A204.1 (cell line): ENCODE measurements around the gene BBLN.

Experiments
- FAIRE-seq: peaks from 2 replicates; lab custom pipeline; 2012; peaks lifted over from hg19 to GRCh38; lab: Jason Lieb, UNC

Gene BBLN

DNA sequence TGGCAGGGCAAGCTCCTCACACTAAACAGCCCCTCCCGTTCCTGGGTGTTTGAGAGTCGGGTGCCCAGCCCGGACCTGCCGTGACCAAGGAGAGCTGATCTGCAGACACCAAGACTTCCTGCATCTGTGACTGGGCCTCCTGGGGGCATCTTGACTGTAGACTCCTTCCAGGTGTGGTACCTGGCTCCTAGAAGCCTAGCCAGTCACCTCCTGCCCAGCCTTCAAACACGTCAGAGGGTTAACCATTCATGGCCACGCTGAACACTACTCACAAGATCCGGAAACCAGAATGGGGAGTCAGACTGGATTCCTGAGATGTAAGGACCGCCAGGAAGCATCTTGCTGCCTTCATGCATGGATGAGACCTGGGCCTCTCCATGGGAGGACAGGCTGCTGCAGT, 14.5 kb upstream of the BBLN start:
- no peak for FAIRE-seq

DNA sequence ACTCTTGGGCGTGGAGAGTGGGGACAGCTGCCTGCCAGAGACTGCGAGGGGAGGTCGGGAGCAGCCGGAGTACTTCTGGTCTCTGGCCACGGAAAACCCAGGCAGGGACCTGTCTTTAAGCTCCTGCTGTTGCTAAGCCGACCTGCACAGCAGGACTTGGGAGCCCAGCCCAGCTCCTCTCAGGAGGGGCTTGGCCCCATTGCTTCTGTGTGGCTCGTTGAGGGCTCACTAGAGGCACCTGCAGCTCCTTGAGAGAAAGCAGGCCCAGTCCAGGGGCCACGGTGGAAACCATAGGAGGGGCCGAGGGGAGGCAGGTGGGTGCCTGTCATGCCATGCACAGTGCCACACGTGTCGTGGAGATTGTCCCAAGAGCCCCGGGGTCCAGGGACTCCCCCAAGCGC, 14.1 kb upstream of the BBLN start:
- no peak for FAIRE-seq

DNA sequence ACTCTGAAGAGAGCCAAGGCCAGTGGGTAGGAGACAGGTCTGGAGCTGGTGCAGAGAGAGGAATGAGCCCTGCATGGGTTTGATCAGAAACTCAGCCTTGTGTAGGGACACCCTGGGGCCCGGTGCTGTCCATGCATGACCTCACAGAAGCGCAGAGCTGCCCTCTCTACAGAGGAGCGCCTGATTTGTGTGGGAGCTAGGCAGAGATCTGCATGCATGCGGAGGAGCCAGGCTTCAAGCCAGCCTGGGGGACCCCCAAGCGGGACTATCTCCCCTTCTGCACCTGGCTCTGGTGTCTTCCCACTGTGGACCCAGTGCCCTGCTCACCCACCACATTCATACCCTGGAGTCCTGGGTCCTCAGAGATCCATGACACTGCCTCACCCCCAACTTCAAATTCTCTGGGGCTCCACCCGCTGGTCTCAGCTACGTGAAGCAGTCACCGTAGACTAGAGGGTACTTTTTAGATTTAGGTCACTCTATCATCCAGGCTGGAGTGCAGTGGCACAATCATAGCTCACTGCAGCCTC, 13.4 kb upstream of the BBLN start:
- FAIRE-seq, result no peak

DNA sequence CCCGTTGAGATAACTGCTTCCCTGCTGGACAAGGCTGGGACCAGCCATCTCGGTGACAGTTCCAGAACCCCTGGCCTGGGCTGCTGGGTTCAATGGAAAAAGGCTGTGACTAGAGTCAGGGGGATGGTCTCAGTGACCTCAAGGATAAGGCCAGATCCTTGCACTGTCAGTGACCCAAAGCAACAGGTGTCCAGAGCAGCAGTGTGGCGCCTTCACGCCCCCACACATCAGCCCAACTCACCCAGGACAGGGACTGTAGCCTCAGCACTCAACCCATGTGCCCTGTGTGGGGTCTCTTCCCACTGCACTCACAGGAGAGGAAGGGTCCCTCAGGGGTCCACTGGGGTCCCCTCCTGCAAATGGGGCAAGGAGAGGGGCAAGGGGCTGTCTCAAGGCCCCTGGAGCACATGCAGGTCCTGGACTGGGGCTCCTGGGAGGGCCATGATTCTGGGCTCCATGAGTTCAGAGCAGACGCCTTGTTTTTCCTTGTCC, 11.5 kb upstream of the BBLN start:
- FAIRE-seq, result no peak

DNA sequence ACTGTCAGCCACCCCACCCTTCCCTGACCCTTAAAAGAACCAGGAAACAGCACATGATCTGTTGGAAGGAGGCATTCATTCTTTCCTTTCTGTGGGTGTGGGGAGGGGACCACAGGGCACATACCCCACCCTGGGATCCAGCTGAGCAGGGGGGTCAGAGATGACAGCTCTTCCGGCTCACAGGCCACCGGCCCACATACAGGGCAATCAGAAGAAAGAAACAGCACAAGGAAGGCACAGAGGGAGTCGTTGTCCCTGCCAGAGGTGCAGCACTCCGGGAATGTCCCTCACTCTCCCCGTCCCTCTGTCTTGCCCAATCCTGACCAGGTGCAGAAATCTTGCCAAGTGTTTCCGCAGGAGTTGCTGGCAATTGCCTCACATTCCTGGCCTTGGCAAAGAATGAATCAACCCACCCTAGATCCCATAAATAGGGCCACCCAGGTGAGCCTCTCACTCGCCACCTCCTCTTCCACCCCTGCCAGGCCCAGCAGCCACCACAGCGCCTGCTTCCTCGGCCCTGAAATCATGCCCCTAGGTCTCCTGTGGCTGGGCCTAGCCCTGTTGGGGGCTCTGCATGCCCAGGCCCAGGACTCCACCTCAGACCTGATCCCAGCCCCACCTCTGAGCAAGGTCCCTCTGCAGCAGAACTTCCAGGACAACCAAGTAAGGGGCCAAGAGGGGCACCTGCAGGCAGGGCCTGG, 10.9 kb upstream of the BBLN start, which contains the start of gene LCN2:
TSS of gene LCN2 (plus strand) at position 453 of the 701 bp plus-strand sequence. CDS start at position 526, 73 bp downstream.
- no peak for FAIRE-seq

DNA sequence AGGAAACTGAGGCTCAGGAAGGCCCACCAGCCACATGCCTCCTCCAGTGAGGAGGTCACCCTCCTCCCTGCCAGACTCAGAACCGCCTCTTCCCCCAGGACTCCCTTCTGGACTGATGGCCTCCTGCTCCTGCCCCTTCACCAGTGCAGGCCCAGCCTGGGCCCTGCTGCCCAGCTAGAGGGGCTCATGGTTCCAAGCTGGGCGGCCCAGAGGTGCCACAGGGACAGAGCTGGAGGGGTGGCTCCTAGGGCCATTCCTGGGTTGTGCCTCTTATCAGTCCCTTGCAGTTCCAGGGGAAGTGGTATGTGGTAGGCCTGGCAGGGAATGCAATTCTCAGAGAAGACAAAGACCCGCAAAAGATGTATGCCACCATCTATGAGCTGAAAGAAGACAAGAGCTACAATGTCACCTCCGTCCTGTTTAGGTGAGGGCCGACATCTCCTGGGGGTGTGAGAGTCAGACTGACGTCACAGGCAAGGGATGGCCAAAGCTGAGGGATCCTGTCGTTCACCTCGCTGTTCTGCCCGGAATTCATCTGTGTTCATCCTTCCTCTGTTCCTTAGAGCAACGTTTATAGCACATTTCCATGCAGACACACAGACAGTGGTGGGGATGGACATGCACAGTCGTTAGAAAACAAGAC, 10.0 kb upstream of the BBLN start:
- FAIRE-seq, result no peak

DNA sequence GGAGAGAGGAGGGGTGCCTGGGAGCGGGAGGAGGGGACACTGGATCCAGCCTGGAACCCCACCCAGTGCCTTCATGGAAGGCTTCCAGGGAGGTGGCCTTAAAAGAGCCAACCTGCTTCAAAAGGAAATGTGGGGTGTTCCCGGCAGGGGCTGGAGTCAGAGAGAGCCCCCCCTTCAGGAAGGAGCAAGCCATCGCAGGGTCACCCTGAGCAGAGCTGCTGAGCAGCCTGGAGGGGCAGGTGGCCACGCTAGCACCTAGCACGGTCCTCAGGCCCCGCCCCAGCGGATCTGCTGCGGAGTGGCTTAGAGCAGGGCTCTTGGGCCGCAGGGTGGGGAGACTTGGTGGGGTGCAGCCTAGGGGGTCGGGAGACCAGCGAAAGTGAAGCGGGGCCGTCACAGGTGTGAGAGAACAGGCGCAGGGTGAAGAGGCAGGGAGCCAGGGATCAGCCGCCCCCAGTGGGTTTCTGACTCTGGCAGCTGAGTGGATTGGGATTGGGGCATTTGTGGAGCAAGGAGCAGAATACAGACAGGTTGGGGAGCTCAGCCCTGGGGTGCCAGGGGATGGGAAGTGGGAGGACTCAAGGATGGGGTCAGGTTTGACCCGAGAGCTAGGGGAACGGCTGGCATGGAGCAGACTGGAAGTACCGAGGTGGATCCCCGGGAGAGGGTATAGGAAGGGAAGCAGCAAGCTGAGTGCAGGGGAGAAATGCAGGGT, 9.3 kb upstream of the BBLN start:
- FAIRE-seq, result no peak

DNA sequence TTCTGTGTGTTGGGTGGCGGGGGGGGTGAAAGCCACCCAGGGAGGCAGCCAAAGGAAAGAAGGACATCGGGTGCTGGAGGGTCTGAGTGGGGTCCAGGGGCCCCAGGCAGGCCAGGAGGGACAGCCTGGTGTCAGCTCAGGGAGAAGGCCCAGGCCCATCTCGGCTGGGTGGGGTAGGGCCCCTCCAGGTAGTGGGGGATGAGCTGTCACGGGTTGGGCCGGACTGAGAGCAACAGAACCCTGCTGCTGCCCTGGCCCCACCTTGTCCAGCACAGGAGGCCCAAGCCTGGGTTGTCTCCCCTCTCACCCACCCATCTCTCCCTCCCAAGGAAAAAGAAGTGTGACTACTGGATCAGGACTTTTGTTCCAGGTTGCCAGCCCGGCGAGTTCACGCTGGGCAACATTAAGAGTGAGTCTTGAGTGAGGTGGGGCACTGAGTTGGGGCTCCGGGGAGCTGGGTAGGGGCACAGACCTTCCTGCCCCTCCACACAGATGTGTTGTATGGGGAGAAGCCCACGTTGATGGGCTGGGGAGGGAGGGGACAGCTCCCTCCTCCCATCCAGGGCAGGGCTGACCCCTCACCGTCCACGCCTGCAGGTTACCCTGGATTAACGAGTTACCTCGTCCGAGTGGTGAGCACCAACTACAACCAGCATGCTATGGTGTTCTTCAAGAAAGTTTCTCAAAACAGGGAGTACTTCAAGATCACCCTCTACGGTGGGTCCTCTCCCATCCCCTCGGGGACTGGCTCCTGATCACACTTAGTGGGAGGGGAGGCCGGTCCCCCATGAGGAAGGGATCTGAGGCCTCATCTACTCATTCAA, 8.5 kb upstream of the BBLN start:
- FAIRE-seq, result no peak

DNA sequence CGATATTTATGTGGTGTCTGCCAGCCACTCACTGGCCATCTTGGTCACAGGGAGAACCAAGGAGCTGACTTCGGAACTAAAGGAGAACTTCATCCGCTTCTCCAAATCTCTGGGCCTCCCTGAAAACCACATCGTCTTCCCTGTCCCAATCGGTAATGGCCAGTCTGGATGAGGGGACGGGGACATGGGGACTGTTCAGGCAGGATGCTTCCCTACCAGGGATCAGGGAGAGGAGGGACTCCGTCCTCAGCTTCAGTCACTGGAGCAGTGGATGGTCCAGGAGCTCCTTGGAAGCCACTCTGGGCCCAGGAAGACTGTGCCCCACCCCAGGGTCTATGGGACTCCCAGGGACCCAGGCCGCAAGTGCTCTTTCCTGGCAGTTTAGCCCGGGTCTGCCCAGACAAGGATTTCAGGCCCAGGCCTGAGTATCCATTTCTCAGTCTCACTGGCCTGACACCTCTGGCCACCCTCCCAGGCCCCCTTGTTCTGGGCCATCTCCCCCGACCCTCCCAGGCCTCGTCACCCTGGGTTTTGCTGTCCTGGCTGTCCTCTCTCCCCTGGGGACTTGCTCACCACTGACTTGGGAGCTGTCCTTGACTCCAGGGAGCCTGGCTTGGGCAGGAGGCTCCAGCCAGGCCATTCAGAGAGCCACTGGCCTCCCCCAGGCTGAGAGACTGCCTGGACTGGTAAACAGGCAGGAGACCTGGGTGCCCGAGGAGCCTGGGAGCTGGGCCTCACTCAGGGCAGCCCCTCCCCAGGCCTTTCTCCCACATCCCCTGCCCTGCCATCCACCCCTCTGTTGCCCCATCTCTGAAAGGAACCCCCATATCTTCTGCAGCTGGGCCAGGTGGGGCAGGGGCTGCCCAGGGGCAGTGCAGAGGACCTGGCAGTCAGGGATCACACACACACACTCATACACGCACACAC, 7.7 kb upstream of the BBLN start:
- no peak for FAIRE-seq

DNA sequence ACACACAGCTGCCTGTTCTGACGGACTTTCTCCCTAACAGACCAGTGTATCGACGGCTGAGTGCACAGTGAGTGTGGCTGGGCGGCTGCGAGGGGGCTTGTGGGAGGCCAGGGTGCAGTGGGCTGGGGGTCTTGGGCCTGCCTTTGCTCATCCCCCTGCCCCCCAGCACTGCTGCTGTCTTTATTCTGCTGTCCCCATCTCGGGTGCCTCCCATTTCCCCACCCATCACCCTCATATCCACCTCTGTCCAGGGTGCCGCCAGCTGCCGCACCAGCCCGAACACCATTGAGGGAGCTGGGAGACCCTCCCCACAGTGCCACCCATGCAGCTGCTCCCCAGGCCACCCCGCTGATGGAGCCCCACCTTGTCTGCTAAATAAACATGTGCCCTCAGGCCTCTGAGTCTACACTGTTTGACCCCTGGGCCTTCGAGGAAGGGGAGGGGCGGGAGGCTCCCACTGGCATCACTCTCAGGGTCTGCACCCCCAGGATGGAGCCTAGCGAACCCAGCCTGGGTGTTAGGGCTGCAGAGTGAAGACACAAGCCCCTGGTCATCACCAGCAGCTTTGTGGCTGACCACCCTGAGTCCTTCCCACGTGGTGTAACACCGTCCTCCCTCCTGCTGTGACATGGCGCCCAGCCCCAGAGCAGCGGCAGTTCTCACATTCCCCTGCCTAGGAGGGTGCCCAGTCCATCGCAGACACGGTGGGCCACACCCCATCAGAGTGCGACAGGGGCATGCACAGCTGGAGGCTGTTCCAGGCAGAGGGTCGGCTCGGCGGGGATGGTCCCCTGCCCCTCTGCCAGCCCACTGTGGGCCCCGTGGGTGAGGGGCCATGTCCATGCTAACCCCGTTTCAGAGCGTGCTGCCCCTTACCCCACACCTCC, 6.8 kb upstream of the BBLN start:
- FAIRE-seq, result no peak

DNA sequence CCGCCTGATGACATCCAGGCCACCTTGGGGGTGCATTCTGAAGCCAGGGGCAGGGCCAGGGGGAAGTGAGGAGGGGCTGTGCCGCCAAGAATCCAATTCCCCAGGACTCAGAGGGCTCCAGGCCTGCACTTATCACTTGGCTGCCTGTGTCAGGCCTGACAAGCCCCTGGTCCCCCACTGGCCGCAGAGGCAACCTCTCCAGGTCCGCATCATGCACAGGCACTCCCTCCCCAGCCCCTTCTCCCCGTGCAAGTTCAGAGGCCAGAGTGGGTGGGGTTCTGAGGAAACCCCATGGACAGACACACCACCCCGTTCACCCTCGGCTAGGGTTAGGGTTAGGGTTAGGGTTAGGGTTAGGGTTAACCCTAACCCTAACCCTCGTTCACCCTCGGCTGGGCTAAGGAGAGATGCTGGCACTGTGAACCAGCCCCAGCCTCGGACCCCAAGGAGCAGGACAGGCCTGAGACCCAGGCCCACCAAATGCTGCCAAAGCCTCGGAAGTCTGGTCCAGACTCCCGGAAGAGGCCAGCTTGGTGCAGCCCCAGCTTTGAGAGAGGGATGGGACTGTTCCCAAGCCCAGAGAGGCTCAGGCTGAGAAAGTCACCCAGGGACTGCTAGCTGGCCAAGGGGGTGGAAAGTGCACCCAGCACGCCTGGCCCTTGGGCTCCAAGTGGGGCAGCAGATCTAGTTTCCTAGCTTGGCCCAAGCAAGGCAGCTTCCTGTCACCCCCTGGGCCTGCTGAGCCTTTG, 5.9 kb upstream of the BBLN start:
- no peak for FAIRE-seq

DNA sequence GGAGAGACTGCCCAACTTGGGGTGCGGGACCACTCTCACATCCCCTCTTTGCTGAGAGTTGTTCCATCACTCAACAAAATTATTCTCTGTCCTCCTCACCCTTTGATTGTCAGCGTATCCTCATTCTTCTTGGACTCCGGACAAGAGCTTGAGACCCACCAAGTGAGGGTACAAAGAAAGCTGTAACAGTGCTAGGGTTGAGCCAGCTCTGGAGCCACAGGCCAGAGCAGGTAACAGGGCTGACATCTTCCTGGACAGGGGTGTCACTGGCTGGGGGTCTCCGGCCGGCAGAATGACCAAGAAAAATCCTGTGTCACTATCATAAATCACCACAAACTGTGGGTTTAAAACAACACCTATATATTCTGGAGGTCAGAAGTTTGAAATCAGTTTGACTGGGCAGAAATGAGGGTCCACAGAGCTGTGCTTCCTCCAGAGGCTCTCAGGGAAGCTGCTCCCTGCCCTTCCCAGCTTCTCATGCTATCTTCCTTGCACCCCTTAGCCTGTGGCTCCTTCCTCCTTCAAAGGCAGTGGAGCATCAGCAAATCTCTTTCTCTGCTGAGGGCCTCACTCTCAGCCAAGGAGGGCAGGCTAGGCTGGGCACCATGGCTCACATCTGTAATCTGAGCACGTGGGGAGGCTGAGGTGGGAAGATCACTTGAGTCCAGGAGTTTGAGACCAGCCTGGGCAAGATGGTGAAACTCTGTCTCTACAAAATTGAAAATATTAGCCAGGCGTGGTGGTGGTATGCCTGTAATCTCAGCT, 4.1 kb upstream of the BBLN start:
- no peak for FAIRE-seq

DNA sequence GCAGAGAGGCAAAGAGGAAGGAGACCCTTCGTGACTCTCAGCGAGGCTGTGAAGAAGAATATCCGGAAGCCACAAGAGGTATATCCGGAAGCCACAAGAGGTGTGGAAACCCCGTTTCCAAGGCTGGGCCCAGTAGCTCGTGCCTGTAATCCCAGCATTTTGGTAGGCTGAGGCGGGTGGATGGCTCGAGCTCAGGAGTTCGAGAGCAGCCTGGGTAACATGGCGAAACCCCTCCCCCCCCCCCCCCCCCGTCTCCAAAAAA, 612 bp upstream of the BBLN start:
- no peak for FAIRE-seq

DNA sequence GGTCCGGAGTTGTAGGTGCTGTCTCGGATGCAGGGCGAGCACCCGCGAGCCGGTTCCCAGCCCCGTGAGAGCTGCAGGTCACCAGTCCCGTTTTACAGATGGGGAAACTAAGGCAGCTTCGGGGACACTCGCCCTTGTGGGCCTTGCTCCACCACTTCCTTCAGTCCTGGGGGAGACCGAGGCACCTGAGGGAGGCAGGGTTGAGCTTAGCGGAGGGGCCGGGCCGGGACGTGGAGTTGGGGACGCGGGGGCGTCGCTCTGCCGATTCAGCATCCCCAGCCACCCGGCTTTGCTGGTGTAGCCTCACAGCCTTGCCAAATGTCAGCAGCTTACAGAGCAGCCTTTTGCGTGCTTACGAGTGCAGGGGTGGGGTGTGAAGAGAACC, 530 bp downstream of the BBLN start:
- no peak for FAIRE-seq

DNA sequence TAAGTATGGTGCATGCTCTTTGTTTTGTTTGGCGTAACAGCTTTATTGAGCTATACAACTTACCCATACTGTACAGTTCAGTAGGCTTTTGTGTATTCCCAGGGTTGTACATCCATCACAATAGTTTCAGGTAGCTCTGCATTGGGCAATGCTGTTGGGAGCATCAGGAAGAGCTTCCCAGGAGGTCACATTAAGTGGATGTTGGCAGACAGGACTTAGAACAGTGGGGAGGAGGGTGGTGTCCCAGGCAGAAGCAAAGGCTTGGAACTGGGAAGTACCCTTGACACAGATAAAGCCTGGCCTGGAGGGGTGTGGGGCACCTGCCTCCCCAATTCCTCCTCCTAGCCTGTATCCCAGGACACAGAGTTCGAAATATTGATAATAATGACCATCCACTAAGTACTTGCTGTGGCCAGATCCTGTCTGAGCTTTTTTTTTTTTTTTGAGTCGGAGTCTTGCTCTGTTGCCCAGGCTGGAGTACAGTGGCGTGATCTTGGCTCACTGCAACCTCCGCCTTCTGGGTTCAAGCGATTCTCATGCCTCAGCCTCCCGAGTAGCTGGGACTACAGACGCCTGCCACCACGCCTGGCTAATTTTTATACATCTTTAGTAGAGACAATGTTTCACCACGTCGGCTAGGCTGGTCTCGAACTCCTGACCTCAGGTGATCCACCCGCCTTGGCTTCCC, 1.3 kb downstream of the BBLN start:
- no peak for FAIRE-seq

DNA sequence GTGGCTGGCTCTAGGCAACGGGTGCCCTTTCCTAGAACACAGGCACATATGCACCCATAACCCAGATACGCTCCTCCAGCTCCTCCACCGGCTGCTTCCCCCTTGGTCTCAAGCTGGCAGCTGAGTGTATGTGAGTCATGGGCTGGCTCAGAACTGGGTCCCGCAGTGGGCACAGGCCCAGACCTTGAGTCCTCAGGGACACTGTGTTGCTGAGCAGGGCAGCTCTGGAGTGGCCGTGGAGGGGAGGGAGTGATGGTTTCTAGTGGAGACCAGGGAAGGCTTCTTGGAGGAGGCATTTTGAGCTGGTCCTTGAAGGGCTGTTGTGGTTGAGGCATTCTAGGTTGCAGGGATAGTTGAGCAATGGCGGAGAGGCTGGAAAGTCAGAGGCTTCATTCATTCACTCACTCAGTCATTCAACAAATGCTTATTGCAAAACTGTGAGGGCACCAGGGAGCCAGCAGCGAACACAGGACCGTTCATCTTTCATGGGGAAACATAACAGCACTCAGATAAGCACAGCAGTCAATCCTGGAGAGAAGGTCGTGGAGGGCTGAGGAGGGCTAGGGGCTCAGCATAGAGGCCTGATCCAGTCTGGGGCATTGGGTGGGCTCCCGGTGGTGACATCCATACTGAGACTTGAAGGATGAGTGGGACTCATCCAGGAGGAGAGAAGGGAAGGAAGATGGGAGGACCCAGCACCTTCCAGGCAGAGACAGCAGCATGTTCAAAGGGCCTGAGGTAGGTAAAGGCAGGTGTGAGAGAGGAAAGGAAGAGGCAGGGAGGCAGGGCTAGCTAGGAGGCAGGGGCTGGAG, 2.4 kb downstream of the BBLN start:
- FAIRE-seq, result no peak

DNA sequence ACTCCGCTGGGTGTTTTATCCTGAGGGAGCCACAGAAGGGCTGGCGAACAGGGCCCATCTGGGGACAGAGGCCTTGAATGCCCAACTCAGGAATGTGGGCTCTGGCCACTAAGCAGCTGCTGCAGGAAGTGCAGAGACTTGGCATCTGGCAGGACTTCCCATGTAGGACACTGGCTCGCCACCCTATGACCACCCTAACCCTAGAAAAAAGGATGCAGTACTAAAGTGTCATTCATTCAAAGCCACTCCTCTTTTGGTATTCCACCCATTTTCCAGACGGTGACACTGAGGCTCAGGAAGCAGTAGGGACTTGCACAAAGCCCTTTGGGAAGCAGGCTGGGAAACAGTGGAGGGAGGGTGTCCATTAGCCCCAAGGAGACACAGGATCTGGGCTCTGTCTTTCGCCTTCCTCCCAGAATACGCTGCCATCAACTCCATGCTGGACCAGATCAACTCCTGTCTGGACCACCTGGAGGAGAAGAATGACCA, 3.0 kb downstream of the BBLN start:
- FAIRE-seq, result no peak
